NT2/D1 (cell line): ENCODE measurements around the gene METRN.

Experiments
- SUZ12 ChIP-seq: IDR thresholded peaks from 2 replicates; pipeline ENCODE4 v1.6.1; 2011; ENCODE audit not compliant: insufficient read length, insufficient read depth; ENCODE audit errors: extremely low read depth
- YY1 ChIP-seq: IDR thresholded peaks from 2 replicates; pipeline ENCODE4 v1.6.1; 2011; ENCODE audit not compliant: insufficient read length, insufficient read depth
- ZNF274 ChIP-seq: IDR thresholded peaks from 2 replicates; pipeline ENCODE4 v1.6.1; 2011; ENCODE audit warnings: mild to moderate bottlenecking, low read depth, low read length

DNA sequence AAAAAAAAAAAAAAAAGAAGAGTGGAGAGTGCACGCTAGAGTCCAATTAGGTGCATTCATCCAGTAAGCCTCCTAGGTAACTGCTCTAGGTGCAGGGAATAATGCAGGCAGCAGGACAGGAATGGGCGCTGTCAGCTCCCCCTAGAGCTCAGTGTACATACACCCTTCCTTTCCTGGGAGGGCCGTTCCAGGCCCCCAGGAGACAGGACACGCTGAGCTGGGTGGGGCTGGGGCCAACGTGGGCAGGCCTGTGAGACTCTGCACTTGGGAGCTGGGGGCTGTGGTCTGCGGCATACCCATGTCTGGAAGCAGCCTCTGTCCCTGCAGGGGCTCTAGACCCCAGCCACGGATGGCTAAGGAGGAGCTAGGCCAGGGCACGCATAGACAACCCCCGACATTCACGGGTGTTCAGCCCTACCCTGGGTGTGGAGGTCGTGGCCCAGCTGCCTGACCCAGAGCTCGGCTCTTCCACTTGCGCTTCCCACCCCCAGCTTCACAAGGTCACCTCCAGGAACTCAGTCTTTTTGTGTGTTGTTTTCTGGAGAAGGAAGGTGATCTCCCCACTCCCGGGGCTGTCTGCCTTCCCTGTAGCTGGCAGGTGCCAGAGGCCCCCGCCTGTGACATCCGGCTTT is 5.0 kb downstream of the METRN start:
- TF ChIP-seq YY1 (no peak), SUZ12 (no peak), ZNF274 (no peak)
